NCI-H345 treated with DMSO at 0.1 percent for 48 hours (cell line): ENCODE results near the gene TBC1D3C.
"Not testable (repeated sequence)": the region's sequence is repeated elsewhere in the genome, so short reads cannot be mapped to it uniquely, and the experiment has no call there.

Experiments
- DNase-seq: peaks from one replicate; lab custom pipeline; 2025; ENCODE audit not compliant: unreplicated experiment; lab: John Stamatoyannopoulos, UW

Gene TBC1D3C

GRCh38 chr17:38068534-38068933 lies at the start of gene TBC1D3C:
Gene TBC1D3C (minus strand): TSS chr17:38068634. CDS start chr17:38067066, 1,568 bp downstream.
- not testable (repeated sequence) for DNase-seq

GRCh38 chr17:38099262-38099661 lies 30.8 kb upstream of the TBC1D3C start:
- not testable (repeated sequence) for DNase-seq

DNA sequence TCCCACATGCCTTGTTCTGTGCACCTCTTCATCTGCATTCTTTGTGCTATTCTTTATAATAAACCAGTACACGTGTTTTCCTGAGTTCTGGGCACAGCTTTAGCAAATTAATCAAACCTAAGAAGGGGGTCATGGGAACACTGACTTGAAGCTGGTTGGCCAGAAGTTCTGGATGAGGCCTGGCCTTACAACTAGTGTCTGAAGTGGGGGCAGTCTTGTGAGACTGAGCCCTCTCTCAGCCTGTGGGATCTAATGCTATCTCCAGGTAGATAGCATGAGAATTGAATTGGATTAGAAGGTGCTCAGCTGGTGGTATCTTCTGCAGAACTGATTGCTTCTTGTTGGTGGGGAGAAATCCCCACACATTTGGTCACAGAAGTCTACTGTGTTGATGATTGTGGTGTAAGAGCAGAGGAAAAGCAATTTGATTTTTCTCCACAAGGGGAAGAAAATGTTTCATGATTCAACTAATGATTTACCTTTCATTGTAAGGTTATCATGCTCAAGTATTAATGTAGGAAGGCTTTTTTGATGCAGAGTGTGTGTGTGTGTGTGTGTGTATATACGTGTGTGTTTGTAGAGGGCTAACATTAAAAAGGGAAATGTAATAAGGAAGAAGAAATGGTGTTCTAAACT lies 25.7 kb upstream of the TBC1D3C start:
- DNase-seq: not testable (repeated sequence)

DNA sequence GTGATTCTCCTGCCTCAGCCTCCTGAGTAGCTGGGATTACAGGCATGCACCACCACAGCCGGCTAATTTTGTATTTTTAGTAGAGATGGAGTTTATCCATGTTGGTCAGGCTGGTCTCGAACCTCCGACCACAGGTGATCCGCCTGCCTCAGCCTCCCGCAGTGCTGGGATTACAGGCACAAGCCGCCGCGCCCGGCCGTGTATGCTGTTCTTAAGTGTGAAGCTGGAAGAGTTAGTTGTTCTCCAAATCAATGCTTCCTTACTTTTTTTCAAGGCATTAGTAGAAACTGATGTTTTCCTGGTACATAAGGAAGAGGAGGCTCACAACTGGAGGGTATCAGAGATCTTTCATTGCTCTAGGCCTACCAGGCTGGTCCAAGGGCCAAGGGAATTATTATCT lies 19.7 kb upstream of the TBC1D3C start:
- DNase-seq: not testable (repeated sequence)

DNA sequence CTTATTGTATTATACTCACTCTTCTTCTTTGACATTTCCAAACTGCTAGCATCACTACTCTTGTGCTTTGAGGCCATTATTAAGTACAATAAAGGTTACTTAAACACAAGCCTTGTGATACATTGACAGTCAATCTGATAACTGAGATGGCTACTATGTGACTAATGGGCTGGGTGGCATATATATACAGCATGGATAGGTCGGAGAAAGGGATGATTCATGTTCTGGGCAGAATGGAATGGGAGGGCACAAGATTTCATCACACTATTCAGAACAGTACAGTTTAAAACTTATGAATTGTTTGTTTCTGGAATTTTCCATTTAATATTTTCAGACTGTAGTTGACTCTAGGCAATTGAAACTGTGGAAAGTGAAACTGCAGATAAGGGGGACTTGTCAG lies 18.9 kb upstream of the TBC1D3C start:
- not testable (repeated sequence) for DNase-seq
